HepG2 (cell line): ENCODE results near the gene JDP2. TPM values are rescaled to one million over a fixed set of nuclear protein-coding genes. Genes with fewer than 3 reads are reported as not detected.

Experiments used
- ATAC-seq: fragments of 200-7000 bp; cut with Tn5 transposase; 3 replicates; pipeline ENCODE4 v1.9.1; 2020; ENCODE audit warnings: mild to moderate bottlenecking, moderate library complexity
- BruUV-seq: library from RNA; stranded (reverse); fragments of 400-500 nt; replicated peaks from 2 replicates; lab custom pipeline; 2021; lab: Mats Ljungman, UMichigan
- CTCF ChIA-PET: fragments of 300-600 bp; formaldehyde crosslinking; extraction: SDS; loops from one replicate; lab custom pipeline; 2021; ENCODE audit warnings: low total read pairs, inconsistent platforms, low intra/inter-chr PET ratio; lab: Yijun Ruan, JAX
- POLR2A ChIA-PET: fragments of 350-600 bp; sonication (Branson Sonifier 250); formaldehyde crosslinking; loops from one replicate; lab custom pipeline; 2020; ENCODE audit warnings: antibody characterized with exemption, inconsistent platforms; lab: Yijun Ruan, JAX
- DNase-seq: peaks from one replicate; pipeline ENCODE4 v3.0.0-alpha.2; 2015; ENCODE audit warnings: low spot score
- FAIRE-seq: peaks from 3 replicates; lab custom pipeline; 2011; peaks lifted over from hg19 to GRCh38; lab: Jason Lieb, UNC
- H2AFZ ChIP-seq: one replicate; pipeline ENCODE4 v1.6.1; 2011; ENCODE audit warnings: low read length, inconsistent platforms
- H3K27ac ChIP-seq: fragments of 300-600 bp; 3 replicates; pipeline ENCODE4 v1.8.0; 2011; ENCODE audit warnings: mixed run types, mild to moderate bottlenecking, mixed read lengths, low read length, inconsistent platforms; ENCODE audit not compliant: insufficient read depth; ENCODE audit errors: extremely low read length
- H3K27me3 ChIP-seq, 2 experiments: fragments of 200-600 bp in 1 of 2; 2 replicates in 1 of 2; 3 replicates in 1 of 2; pipeline versions ENCODE4 v1.6.0 to v1.8.0; 2011; ENCODE audit warnings: low read length in 2 of 2, mild to moderate bottlenecking in 2 of 2, moderate library complexity in 2 of 2, inconsistent platforms in 1 of 2; ENCODE audit not compliant: insufficient read depth in 2 of 2, control insufficient read depth in 1 of 2
- H3K36me3 ChIP-seq, 2 experiments: fragments of 200-600 bp in 1 of 2; replicated peaks in 1 of 2; 2 replicates in 1 of 2; 3 replicates in 1 of 2; pipeline versions ENCODE4 v1.5.1 to v1.8.0; 2011; ENCODE audit warnings: low read length in 2 of 2, inconsistent platforms in 1 of 2; ENCODE audit not compliant: insufficient read depth in 2 of 2, control insufficient read depth in 1 of 2
- H3K4me1 ChIP-seq: 2 replicates; pipeline ENCODE4 v1.5.1; 2012; ENCODE audit warnings: low read length, inconsistent platforms; ENCODE audit not compliant: insufficient read depth
- H3K4me2 ChIP-seq: 2 replicates; pipeline ENCODE4 v1.6.0; 2011; ENCODE audit warnings: low read depth, low read length, inconsistent platforms
- H3K4me3 ChIP-seq, 3 experiments: fragments of 200-600 bp in 1 of 3; sonication (generic), shearing (Covaris generic) in 1 of 3; replicated peaks in 1 of 3; 2 replicates each; pipeline ENCODE4 v1.5.1; 2011 to 2016; ENCODE audit warnings: low read length in 3 of 3, inconsistent platforms in 2 of 3, low read depth in 2 of 3, mild to moderate bottlenecking in 2 of 3, control low read depth in 1 of 3, mixed read lengths in 1 of 3; ENCODE audit not compliant: insufficient read depth in 1 of 3
- H3K79me2 ChIP-seq: one replicate; pipeline ENCODE4 v1.6.1; 2011; ENCODE audit warnings: low read length, inconsistent platforms; ENCODE audit not compliant: insufficient read depth
- H3K9ac ChIP-seq: 2 replicates; pipeline ENCODE4 v1.6.0; 2011; ENCODE audit warnings: mild to moderate bottlenecking, low read depth, low read length, inconsistent platforms; ENCODE audit not compliant: insufficient read depth
- H3K9me3 ChIP-seq: 2 replicates; pipeline ENCODE4 v1.5.1; 2012; ENCODE audit warnings: mild to moderate bottlenecking, low read length
- H4K20me1 ChIP-seq: 2 replicates; pipeline ENCODE4 v1.6.0; 2011; ENCODE audit warnings: inconsistent platforms, mild to moderate bottlenecking, low read length, moderate library complexity; ENCODE audit not compliant: insufficient read depth
- ADNP ChIP-seq: sonication (generic); formaldehyde crosslinking; IDR thresholded peaks from 2 replicates; pipeline ENCODE4 v1.4.0; 2020; ENCODE audit warnings: missing genetic modification reagents
- CCAR2 ChIP-seq: fragments of 200-400 bp; formaldehyde crosslinking; optimal IDR thresholded peaks from 2 replicates; pipeline ENCODE3; 2018; ENCODE audit warnings: low read depth, mild to moderate bottlenecking, low read length, moderate library complexity
- E2F1 ChIP-seq: sonication (generic); formaldehyde crosslinking; IDR thresholded peaks from 2 replicates; pipeline ENCODE4 v1.5.0; 2020; ENCODE audit warnings: missing genetic modification reagents
- FOXA3 ChIP-seq: IDR thresholded peaks from 2 replicates; pipeline ENCODE4 v1.6.1; 2016; ENCODE audit warnings: missing genetic modification reagents, missing compliant biosample characterization
- POGK ChIP-seq: sonication (generic); formaldehyde crosslinking; conservative IDR thresholded peaks from 2 replicates; pipeline ENCODE4 v1.8.0; 2022; ENCODE audit warnings: mild to moderate bottlenecking, moderate library complexity, missing genetic modification reagents
- SP1 ChIP-seq, 2 experiments: fragments of 450-650 bp in 1 of 2; sonication (generic) in 1 of 2; formaldehyde crosslinking in 1 of 2; IDR thresholded peaks; 2 replicates each; pipeline versions ENCODE4 v1.4.0 to v1.6.1; 2016 to 2020; ENCODE audit warnings: missing genetic modification reagents in 1 of 2
- STAG1 ChIP-seq: sonication (generic); formaldehyde crosslinking; IDR thresholded peaks from 2 replicates; pipeline ENCODE4 v1.4.0; 2020; ENCODE audit warnings: missing genetic modification reagents
- ZNF678 ChIP-seq: sonication (generic); formaldehyde crosslinking; IDR thresholded peaks from 2 replicates; pipeline ENCODE4 v1.4.0; 2020; ENCODE audit warnings: mild to moderate bottlenecking, missing genetic modification reagents
- ZNF687 ChIP-seq: sonication (generic); formaldehyde crosslinking; IDR thresholded peaks from 2 replicates; pipeline ENCODE4 v1.5.1; 2020; ENCODE audit warnings: mild to moderate bottlenecking, missing genetic modification reagents, moderate library complexity
- ZNF7 ChIP-seq: IDR thresholded peaks from 2 replicates; pipeline ENCODE4 v1.6.1; 2016; ENCODE audit warnings: missing biosample characterization, missing genetic modification reagents
- WGBS: methylation state at CpG from one replicate; pipeline ENCODE4 v1.1.6; 2017; ENCODE audit warnings: low lambda C conversion rate; 5-methylcytosine and 5-hydroxymethylcytosine counted together
- in situ Hi-C: cut with HindIII; loops from 2 replicates; pipeline ENCODE4 v1.10.0; 2017; ENCODE audit warnings: low pct_unique_long_range_greater_than_20kb; ENCODE audit not compliant: extremely low pct_ligation_motif_present
- intact Hi-C: fragments of 100-400 bp; cut with micrococcal nuclease; formaldehyde crosslinking; loops from one replicate; pipeline ENCODE4 v1.10.0; 2022; ENCODE audit not compliant: unreplicated experiment
- polyA plus RNA-seq, 8 experiments: library from polyadenylated mRNA; depleted of rRNA in 3 of 8; stranded (reverse) in 7 of 8; unstranded in 1 of 8; fragments of >200 nt; fragmentation: Illumina TruSeq in 4 of 8; extraction: Trizol in 4 of 8; gene quantifications; 2 replicates each; pipeline versions ENCODE4 v1.2.1 to v1.2.3, GENCODE V29; 2011 to 2016; ENCODE audit warnings: low read depth in 4 of 8, missing spikeins in 1 of 8, mixed read lengths in 1 of 8; ENCODE audit not compliant: insufficient read depth in 1 of 8
- total RNA-seq, 5 experiments: library from RNA; depleted of rRNA; stranded (reverse); fragments of >200 nt; fragmentation: Illumina TruSeq; extraction: Trizol; gene quantifications; 2 replicates each; pipeline ENCODE4 v1.2.3, GENCODE V29; 2016; ENCODE audit warnings: low read depth in 1 of 5
- TF ChIP-seq, protein P1 (sequence below): sonication (generic); IDR thresholded peaks from 2 replicates; pipeline ENCODE4 v1.6.1; 2016; ENCODE audit warnings: low read depth, borderline replicate concordance

JDP2 gene
- total and polyA plus RNA-seq, 2 of the 13 experiments (the other 11 are each of a cell fraction or from before 2014, with no cell fraction given), result 8.0 to 8.9 TPM

GRCh38 chr14:75393794-75394193, 34.0 kb upstream of the JDP2 start:
- FAIRE-seq, result no peak
- no peaks in the 10 kb centered on the region for H3K36me3 ChIP-seq

More at GRCh38 chr14:75393794-75394193, 34.0 kb upstream of the JDP2 start:
- Histone ChIP-seq H2AFZ (no peak overlapping the region), H3K4me2 (no peak overlapping the region), H3K9me3 (no peaks in the 10 kb centered on the region), H4K20me1 (no peaks in the 10 kb centered on the region), H3K4me1 (no peaks in the 10 kb centered on the region), H3K27ac (no peak overlapping the region), H3K27me3 (peaks cover 0 to 35% of the 10 kb centered on the region in 2 experiments; a peak in 3 of 5 replicates), H3K9ac (no peak overlapping the region), H3K4me3 (no peak overlapping the region), H3K79me2 (no peaks in the 10 kb centered on the region)
- ChIA-PET CTCF (no interaction called here), POLR2A (no interaction called here)
- ATAC-seq (no peak), DNase-seq (no peak)
- no TSS peak for BruUV-seq
- in situ Hi-C loops, result no loop called here
- 44% methylated on average over 9 of the region's 9 CpGs for WGBS
- TF ChIP-seq E2F1 (no peak), ADNP (CRISPR knock-in tag) (no peak), STAG1 (CRISPR knock-in tag) (no peak), ZNF678 (no peak), SP1 (IDR thresholded peaks at IDR 0.05) (no peak), SP1 (CRISPR knock-in tag; IDR thresholded peaks at IDR 0.05) (no peak), ZNF687 (CRISPR knock-in tag) (no peak), FOXA3 (CRISPR knock-in tag) (no peak), CCAR2 (no peak), POGK (CRISPR knock-in tag) (no peak), ZNF7 (CRISPR knock-in tag) (no peak)
- TF ChIP-seq, protein P1, sequence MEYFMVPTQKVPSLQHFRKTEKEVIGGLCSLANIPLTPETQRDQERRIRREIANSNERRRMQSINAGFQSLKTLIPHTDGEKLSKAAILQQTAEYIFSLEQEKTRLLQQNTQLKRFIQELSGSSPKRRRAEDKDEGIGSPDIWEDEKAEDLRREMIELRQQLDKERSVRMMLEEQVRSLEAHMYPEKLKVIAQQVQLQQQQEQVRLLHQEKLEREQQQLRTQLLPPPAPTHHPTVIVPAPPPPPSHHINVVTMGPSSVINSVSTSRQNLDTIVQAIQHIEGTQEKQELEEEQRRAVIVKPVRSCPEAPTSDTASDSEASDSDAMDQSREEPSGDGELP, result no peak
- intact Hi-C loops, result no loop called here
